HepG2 (cell line): ENCODE results near the gene RING1. TPM values are rescaled to one million over a fixed set of nuclear protein-coding genes. Genes with fewer than 3 reads are reported as not detected.
"Not testable (repeated sequence)": the region's sequence is repeated elsewhere in the genome, so short reads cannot be mapped to it uniquely, and the experiment has no call there.

Experiments
- ATAC-seq: fragments of 200-7000 bp; cut with Tn5 transposase; 3 replicates; pipeline ENCODE4 v1.9.1; 2020; ENCODE audit warnings: mild to moderate bottlenecking, moderate library complexity
- BruUV-seq: library from RNA; stranded (reverse); fragments of 400-500 nt; replicated peaks from 2 replicates; lab custom pipeline; 2021; lab: Mats Ljungman, UMichigan
- CTCF ChIA-PET: fragments of 300-600 bp; formaldehyde crosslinking; extraction: SDS; loops from one replicate; lab custom pipeline; 2021; ENCODE audit warnings: low total read pairs, inconsistent platforms, low intra/inter-chr PET ratio; lab: Yijun Ruan, JAX
- POLR2A ChIA-PET: fragments of 350-600 bp; sonication (Branson Sonifier 250); formaldehyde crosslinking; loops from one replicate; lab custom pipeline; 2020; ENCODE audit warnings: antibody characterized with exemption, inconsistent platforms; lab: Yijun Ruan, JAX
- DNase-seq: peaks from one replicate; pipeline ENCODE4 v3.0.0-alpha.2; 2015; ENCODE audit warnings: low spot score
- FAIRE-seq: peaks from 3 replicates; lab custom pipeline; 2011; peaks lifted over from hg19 to GRCh38; lab: Jason Lieb, UNC
- H2AFZ ChIP-seq: one replicate; pipeline ENCODE4 v1.6.1; 2011; ENCODE audit warnings: low read length, inconsistent platforms
- H3K27ac ChIP-seq: fragments of 300-600 bp; 3 replicates; pipeline ENCODE4 v1.8.0; 2011; ENCODE audit warnings: mixed run types, mild to moderate bottlenecking, mixed read lengths, low read length, inconsistent platforms; ENCODE audit not compliant: insufficient read depth; ENCODE audit errors: extremely low read length
- H3K27me3 ChIP-seq, 2 experiments: fragments of 200-600 bp in 1 of 2; 2 replicates in 1 of 2; 3 replicates in 1 of 2; pipeline versions ENCODE4 v1.6.0 to v1.8.0; 2011; ENCODE audit warnings: low read length in 2 of 2, mild to moderate bottlenecking in 2 of 2, moderate library complexity in 2 of 2, inconsistent platforms in 1 of 2; ENCODE audit not compliant: insufficient read depth in 2 of 2, control insufficient read depth in 1 of 2
- H3K36me3 ChIP-seq, 2 experiments: fragments of 200-600 bp in 1 of 2; replicated peaks in 1 of 2; 2 replicates in 1 of 2; 3 replicates in 1 of 2; pipeline versions ENCODE4 v1.5.1 to v1.8.0; 2011; ENCODE audit warnings: low read length in 2 of 2, inconsistent platforms in 1 of 2; ENCODE audit not compliant: insufficient read depth in 2 of 2, control insufficient read depth in 1 of 2
- H3K4me1 ChIP-seq: 2 replicates; pipeline ENCODE4 v1.5.1; 2012; ENCODE audit warnings: low read length, inconsistent platforms; ENCODE audit not compliant: insufficient read depth
- H3K4me2 ChIP-seq: 2 replicates; pipeline ENCODE4 v1.6.0; 2011; ENCODE audit warnings: low read depth, low read length, inconsistent platforms
- H3K4me3 ChIP-seq, 3 experiments: fragments of 200-600 bp in 1 of 3; sonication (generic), shearing (Covaris generic) in 1 of 3; replicated peaks in 1 of 3; 2 replicates each; pipeline ENCODE4 v1.5.1; 2011 to 2016; ENCODE audit warnings: low read length in 3 of 3, inconsistent platforms in 2 of 3, low read depth in 2 of 3, mild to moderate bottlenecking in 2 of 3, control low read depth in 1 of 3, mixed read lengths in 1 of 3; ENCODE audit not compliant: insufficient read depth in 1 of 3
- H3K79me2 ChIP-seq: one replicate; pipeline ENCODE4 v1.6.1; 2011; ENCODE audit warnings: low read length, inconsistent platforms; ENCODE audit not compliant: insufficient read depth
- H3K9ac ChIP-seq: 2 replicates; pipeline ENCODE4 v1.6.0; 2011; ENCODE audit warnings: mild to moderate bottlenecking, low read depth, low read length, inconsistent platforms; ENCODE audit not compliant: insufficient read depth
- H3K9me3 ChIP-seq: 2 replicates; pipeline ENCODE4 v1.5.1; 2012; ENCODE audit warnings: mild to moderate bottlenecking, low read length
- H4K20me1 ChIP-seq: 2 replicates; pipeline ENCODE4 v1.6.0; 2011; ENCODE audit warnings: inconsistent platforms, mild to moderate bottlenecking, low read length, moderate library complexity; ENCODE audit not compliant: insufficient read depth
- BRD4 ChIP-seq: sonication (generic); formaldehyde crosslinking; IDR thresholded peaks from 2 replicates; pipeline ENCODE4 v1.4.0; 2020; ENCODE audit warnings: missing genetic modification reagents
- CENPBD1 ChIP-seq: sonication (generic); formaldehyde crosslinking; IDR thresholded peaks from 2 replicates; pipeline ENCODE4 v1.8.0; 2022; ENCODE audit warnings: missing genetic modification reagents, low read depth, mild to moderate bottlenecking, borderline replicate concordance
- NCOA1 ChIP-seq: sonication (generic); formaldehyde crosslinking; IDR thresholded peaks from 2 replicates; pipeline ENCODE4 v1.9.0; 2021; ENCODE audit warnings: missing genetic modification reagents
- PAX8 ChIP-seq: sonication (generic); formaldehyde crosslinking; IDR thresholded peaks from 2 replicates; pipeline ENCODE4 v1.8.0; 2022; ENCODE audit warnings: mild to moderate bottlenecking, missing genetic modification reagents, borderline replicate concordance
- SP140L ChIP-seq: sonication (generic); formaldehyde crosslinking; IDR thresholded peaks from 2 replicates; pipeline ENCODE4 v1.4.0; 2020; ENCODE audit warnings: missing genetic modification reagents, borderline replicate concordance
- STAG1 ChIP-seq: sonication (generic); formaldehyde crosslinking; IDR thresholded peaks from 2 replicates; pipeline ENCODE4 v1.4.0; 2020; ENCODE audit warnings: missing genetic modification reagents
- ZFP82 ChIP-seq: sonication (generic); formaldehyde crosslinking; IDR thresholded peaks from 2 replicates; pipeline ENCODE4 v1.5.1; 2020; ENCODE audit warnings: mild to moderate bottlenecking, missing genetic modification reagents, borderline replicate concordance
- ZNF20 ChIP-seq: sonication (generic); formaldehyde crosslinking; IDR thresholded peaks from 2 replicates; pipeline ENCODE4 v1.4.0; 2020; ENCODE audit warnings: mild to moderate bottlenecking, moderate library complexity, missing genetic modification reagents
- ZNF530 ChIP-seq: sonication (generic); formaldehyde crosslinking; IDR thresholded peaks from 2 replicates; pipeline ENCODE4 v1.5.0; 2020; ENCODE audit warnings: low read depth, mild to moderate bottlenecking, missing genetic modification reagents
- ZNF547 ChIP-seq: sonication (generic); formaldehyde crosslinking; IDR thresholded peaks from 2 replicates; pipeline ENCODE4 v1.5.1; 2020; ENCODE audit warnings: mild to moderate bottlenecking, missing genetic modification reagents
- ZNF776 ChIP-seq: sonication (generic); formaldehyde crosslinking; IDR thresholded peaks from 2 replicates; pipeline ENCODE4 v1.4.0; 2020; ENCODE audit warnings: mild to moderate bottlenecking, missing genetic modification reagents
- WGBS: methylation state at CpG from one replicate; pipeline ENCODE4 v1.1.6; 2017; ENCODE audit warnings: low lambda C conversion rate; 5-methylcytosine and 5-hydroxymethylcytosine counted together
- in situ Hi-C: cut with HindIII; loops from 2 replicates; pipeline ENCODE4 v1.10.0; 2017; ENCODE audit warnings: low pct_unique_long_range_greater_than_20kb; ENCODE audit not compliant: extremely low pct_ligation_motif_present
- intact Hi-C: fragments of 100-400 bp; cut with micrococcal nuclease; formaldehyde crosslinking; loops from one replicate; pipeline ENCODE4 v1.10.0; 2022; ENCODE audit not compliant: unreplicated experiment
- polyA plus RNA-seq, 8 experiments: library from polyadenylated mRNA; depleted of rRNA in 3 of 8; stranded (reverse) in 7 of 8; unstranded in 1 of 8; fragments of >200 nt; fragmentation: Illumina TruSeq in 4 of 8; extraction: Trizol in 4 of 8; gene quantifications; 2 replicates each; pipeline versions ENCODE4 v1.2.1 to v1.2.3, GENCODE V29; 2011 to 2016; ENCODE audit warnings: low read depth in 4 of 8, missing spikeins in 1 of 8, mixed read lengths in 1 of 8; ENCODE audit not compliant: insufficient read depth in 1 of 8
- total RNA-seq, 5 experiments: library from RNA; depleted of rRNA; stranded (reverse); fragments of >200 nt; fragmentation: Illumina TruSeq; extraction: Trizol; gene quantifications; 2 replicates each; pipeline ENCODE4 v1.2.3, GENCODE V29; 2016; ENCODE audit warnings: low read depth in 1 of 5
- TF ChIP-seq, protein P1 (sequence below): IDR thresholded peaks from 2 replicates; pipeline ENCODE4 v1.6.1; 2016; ENCODE audit warnings: control low read depth

The RING1 gene
- total and polyA plus RNA-seq, 2 of the 13 experiments (the other 11 are each of a cell fraction or from before 2014, with no cell fraction given) = 23.9 to 33.6 TPM

- H3K27ac ChIP-seq = no peak overlapping the region
- peaks cover 9 to 52% of the 10 kb centered on the region in 2 experiments; a peak in 4 of 5 replicates for H3K27me3 ChIP-seq
- CTCF ChIA-PET = no interaction called here
- no peaks in the 10 kb centered on the region for H3K79me2 ChIP-seq
- H3K4me1 ChIP-seq = peaks cover 18% of the 10 kb centered on the region
- no peak overlapping the region for H3K9ac ChIP-seq
- POLR2A ChIA-PET = no interaction called here
- no peaks in the 10 kb centered on the region for H3K9me3 ChIP-seq
- no peak for DNase-seq
- BruUV-seq = no TSS peak
- no peak overlapping the region for H3K4me2 ChIP-seq
- intact Hi-C loops = no loop called here
- FAIRE-seq = no peak
- no peaks in the 10 kb centered on the region for H4K20me1 ChIP-seq
- TF ChIP-seq ZFP82 (CRISPR knock-in tag) (no peak), ZNF547 (CRISPR knock-in tag) (no peak), PAX8 (no peak), ZNF20 (CRISPR knock-in tag) (no peak), STAG1 (CRISPR knock-in tag) (no peak), ZNF776 (CRISPR knock-in tag) (no peak), CENPBD1 (CRISPR knock-in tag) (no peak), ZNF530 (CRISPR knock-in tag) (no peak), BRD4 (CRISPR knock-in tag) (no peak), SP140L (CRISPR knock-in tag) (no peak), NCOA1 (CRISPR knock-in tag) (no peak)
- TF ChIP-seq, protein P1, sequence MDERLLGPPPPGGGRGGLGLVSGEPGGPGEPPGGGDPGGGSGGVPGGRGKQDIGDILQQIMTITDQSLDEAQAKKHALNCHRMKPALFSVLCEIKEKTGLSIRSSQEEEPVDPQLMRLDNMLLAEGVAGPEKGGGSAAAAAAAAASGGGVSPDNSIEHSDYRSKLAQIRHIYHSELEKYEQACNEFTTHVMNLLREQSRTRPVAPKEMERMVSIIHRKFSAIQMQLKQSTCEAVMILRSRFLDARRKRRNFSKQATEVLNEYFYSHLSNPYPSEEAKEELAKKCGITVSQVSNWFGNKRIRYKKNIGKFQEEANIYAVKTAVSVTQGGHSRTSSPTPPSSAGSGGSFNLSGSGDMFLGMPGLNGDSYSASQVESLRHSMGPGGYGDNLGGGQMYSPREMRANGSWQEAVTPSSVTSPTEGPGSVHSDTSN (CRISPR knock-in tag) = no peak
- 10% methylated on average over 3 of the region's 3 CpGs for WGBS
- no peaks in the 10 kb centered on the region for H3K36me3 ChIP-seq
- H2AFZ ChIP-seq = no peak overlapping the region
- H3K4me3 ChIP-seq = no peak overlapping the region
- in situ Hi-C loops = no loop called here
- ATAC-seq = no peak
Observed at GRCh38 chr6:33217681-33218080, 9.4 kb downstream of the RING1 start.

GRCh38 chr6:33226503-33227120 lies 18.3 kb downstream of the RING1 start:
- H3K4me2 ChIP-seq, CTCF ChIA-PET, H3K4me1 ChIP-seq, H3K27ac ChIP-seq, H3K9ac ChIP-seq, H4K20me1 ChIP-seq, in situ Hi-C loops, H3K79me2 ChIP-seq, H3K4me3 ChIP-seq, FAIRE-seq, H3K27me3 ChIP-seq, H2AFZ ChIP-seq, H3K36me3 ChIP-seq, DNase-seq, H3K9me3 ChIP-seq, intact Hi-C loops, POLR2A ChIA-PET, ATAC-seq, BruUV-seq: not testable (repeated sequence)
- 37% methylated on average over 14 of the region's 14 CpGs for WGBS
